ENCODE data around the gene P4HB.
"Not testable (repeated sequence)": the region's sequence is repeated elsewhere in the genome, so short reads cannot be mapped to it uniquely, and the experiment has no call there.

P4HB gene

DNA sequence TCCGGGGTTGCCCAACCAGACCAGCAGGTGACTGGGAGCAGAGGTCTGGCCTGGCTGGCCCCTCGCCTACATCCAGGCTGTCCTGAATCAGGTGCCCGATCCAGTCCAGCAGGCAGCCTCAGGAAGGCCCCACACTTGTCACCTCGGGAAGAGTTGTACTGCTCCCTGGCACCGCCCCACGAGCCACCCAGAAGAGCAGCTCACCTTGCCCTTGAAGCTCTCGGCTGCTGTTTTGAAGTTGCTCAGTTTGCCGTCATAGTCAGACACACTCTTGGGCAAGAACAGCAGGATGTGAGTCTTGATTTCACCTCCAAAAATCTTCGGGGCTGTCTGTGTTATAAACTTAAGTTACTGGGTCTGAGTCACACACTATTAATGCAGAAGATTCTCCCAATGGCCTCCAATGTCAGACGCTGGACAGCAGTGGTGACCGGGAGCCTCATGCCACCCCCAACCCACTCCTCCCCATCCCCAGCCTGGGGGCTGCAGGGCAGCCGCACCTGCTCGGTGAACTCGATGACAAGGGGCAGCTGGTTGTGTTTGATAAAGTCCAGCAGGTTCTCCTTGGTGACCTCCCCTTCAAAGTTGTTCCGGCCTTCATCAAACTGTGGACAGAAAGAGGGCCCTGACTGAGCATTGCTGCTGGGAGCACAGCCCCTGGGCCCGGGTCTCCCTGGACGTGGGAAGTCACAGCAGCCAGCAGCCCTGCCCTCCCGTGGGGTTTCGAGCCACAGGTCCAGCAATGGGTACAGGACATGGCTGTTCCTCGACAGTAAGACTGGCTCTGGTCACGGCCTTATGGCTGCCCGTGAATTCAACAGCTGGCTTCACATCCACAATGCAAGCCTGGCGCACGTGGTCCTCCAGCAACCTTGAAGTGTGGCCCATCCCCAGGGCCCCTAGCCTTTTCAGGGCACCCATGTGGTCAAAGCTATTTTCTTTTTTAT lies 13.3 kb downstream of the P4HB start:
- no peak for DNase-seq (ENCODE audit: low read depth in 2 of 2)

DNA sequence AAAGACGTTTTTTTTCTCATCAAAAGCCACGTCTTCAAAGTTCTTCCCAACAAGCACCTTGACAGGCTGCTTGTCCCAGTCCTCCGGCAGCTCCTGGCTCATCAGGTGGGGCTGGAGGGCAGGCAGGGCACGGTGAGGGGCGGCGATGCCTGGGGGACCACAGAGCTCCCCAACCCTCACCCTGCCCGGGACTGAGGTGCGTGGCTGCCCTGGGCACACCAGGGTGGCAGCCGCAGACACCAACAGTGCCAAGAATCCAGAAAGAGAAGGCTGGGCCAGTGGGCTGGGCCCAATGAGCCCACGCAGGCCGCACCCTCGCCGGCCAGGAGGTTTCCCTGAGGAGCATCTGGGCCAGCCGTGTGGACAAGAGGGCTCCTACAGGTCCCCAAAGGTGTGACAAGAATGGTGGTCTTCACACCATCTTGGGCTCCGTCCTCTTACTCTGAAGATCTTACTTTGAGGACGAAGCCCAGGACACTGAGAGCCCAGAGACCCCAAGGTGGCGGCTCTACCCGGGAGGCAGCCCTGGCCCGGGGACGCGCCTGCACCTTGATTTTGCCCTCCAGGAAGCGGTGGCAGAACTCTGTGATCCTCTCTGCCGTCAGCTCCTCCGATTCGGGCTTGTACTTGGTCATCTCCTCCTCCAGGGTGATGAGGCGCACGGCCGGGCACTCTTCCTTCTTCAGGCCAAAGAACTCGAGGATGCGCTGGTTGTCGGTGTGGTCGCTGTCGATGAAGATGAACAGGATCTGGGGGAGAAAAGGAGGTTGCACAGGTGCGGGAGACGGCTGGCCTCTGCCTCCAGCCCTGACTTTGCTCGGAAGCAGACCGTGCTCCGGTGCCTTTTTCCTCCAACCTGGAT lies 14.2 kb downstream of the P4HB start:
- no peak for DNase-seq (ENCODE audit: low read depth in 2 of 2)

DNA sequence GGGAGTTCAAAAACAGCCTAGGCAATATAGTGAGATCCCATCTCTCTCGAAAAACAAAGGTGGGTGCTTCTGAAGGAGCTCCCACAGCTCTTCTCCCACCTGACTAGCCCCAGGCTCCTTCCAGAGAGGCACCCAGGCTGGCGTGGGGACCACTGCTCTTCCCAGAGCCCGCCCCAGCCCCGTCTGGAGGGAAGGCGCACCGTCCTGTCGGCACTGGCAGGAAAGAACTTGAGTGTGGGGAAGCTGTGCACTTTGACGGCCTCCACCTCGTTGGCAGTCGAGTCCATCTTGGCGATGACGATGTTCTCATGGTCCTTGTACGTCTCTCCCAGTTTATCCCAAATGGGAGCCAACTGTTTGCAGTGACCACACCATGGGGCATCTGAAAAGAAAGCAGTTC lies 15.0 kb downstream of the P4HB start:
- no peak for DNase-seq (ENCODE audit: low read depth in 2 of 2)

DNA sequence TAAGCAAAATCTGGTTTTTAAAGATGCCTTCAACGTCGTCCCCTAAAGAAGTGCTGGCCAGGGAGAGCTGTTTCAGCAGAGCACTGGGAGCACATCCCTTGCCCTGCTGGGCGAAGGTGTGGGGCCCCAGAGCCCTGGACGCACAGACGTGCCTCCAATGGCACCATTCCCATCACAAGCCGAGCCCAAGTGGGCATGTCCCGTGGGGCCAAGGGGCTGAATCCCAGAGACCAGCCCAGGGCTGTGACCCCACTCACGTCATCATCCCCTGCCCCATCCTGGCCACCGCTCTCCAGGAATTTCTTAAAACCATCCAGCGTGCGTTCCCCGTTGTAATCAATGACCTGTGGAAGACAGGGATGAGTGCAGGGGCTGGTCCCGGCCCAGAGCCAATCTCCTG lies 15.4 kb downstream of the P4HB start:
- DNase-seq (ENCODE audit: low read depth in 2 of 2) = no peak

DNA sequence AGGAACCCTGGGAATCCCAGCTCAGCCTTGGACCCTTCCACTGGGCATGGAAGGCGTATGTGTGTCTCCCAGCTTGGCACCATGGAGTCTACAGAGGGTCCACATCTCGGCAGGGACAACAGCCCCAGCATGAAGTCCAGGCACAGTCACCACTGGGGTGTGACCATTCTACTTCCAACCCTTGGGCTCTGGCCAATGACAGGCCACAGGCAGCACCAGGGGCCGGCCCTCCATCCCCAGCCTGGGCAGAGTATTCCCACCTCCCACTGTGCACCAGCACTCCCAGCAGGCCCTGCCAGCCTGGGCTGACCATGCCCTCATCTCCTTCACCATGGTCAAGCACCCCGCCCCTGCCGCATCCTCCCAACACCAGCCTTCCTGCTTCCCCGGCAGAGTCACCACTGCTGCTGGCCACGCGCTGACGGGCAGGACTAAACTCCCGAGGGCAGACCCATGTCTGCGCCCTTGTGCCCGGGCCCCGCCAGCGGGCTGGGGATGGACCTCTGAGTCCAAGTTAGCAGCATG lies 15.9 kb downstream of the P4HB start:
- DNase-seq (ENCODE audit: low read depth in 2 of 2) = no peak

DNA sequence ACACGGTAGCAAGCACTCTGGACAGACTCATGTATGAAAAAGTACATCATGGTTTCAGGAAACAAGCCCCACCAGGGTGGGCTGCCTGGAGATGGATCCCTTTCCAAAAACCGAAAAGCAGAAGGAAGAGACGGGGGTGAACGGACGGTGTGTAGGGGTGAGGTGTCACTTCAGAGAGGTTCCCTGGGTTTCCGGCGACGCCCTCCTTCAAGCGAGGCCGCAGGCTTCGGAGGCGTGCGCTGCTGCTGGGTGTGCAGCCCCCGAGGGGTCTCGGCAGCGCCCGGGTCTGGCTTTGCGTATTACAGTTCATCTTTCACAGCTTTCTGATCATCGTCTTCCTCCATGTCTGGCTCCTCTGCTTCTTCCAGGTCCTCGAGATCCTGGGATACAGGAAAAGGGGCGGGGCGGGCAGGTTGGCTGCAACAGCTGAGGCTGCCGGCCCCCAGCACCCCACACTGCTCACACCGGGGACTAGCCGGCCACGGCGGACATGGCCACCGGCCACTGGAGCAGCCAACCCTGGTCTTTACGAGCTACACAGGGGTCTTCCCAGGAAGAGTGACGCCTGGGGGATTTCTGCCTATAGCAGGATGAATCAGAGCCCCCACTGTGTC lies 16.5 kb downstream of the P4HB start:
- DNase-seq (ENCODE audit: low read depth in 2 of 2) = no peak

DNA sequence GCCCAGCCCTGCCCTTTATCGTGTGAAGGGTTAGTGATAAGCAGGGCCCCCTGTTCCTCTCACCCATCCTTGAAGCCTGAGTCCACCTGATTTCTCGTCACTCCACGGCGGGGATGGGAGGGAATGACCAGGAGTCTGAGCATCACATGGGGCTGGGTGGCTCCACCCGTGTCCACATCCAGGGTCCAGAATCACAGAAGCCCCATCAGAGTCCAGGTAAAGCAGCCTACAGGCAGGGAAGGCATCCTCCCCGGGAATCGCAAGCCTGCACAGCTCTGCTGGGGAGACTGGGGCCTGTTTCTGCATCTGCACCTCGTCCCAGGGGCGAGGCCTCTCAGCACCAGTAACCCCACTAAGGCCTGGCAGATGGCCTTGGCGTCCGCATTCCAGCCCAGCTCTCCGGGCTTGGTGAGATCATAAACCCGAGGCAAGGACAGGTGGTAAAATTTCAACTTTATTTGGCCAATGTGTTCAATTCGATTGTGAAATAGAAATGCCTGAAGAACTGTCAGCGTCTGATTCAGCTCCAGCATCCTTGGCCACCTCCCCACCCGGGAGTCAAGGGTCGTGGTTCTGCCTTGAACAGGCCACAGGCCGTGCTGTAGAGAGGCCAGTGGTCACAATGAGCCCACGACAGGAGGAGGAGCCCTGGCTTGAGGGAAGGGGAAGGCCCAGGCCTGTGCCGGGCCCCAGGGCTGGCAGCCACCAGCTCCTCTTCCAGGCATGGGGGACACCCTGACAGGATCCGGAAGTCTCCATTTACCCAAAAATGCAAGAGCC lies 17.4 kb downstream of the P4HB start:
- DNase-seq (ENCODE audit: low read depth in 2 of 2) = no peak

DNA sequence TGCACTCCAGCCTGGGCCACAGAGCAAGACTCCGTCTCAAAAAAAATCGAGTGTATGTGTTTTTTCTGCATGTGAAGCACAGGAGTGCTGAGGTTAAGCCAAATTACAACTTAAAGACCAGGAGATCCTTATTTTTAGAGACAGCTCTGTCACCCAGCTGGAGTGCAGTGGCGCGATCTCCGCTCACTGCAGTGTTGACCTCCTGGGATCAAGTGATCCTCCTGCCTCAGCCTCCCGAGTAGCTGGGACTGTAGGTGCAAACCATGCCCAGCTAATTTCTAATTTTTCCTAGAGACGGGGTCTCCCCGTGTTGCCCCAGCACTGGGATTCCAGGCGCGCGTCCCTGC lies 18.0 kb downstream of the P4HB start:
- DNase-seq (ENCODE audit: low read depth in 2 of 2) = no peak

DNA sequence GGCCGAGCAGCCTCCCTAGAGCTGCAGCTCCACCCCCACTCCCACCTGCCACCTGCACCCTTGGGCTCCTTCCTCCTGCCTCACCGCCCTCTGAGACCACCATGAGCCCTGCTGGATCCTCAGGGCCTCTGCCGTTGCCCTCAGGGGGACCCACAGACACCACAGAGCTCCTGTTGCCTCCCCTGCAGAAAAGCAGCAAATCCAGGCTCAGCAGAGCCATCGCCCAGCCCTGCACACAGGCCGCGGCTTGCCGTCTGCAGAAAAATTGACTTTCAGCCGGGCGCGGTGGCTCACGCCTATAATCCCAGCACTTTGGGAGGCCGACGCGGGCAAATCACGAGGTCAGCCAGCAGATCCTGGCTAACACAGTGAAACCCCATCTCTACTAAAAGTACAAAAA lies 18.5 kb downstream of the P4HB start:
- DNase-seq (ENCODE audit: low read depth in 2 of 2) = no peak

DNA sequence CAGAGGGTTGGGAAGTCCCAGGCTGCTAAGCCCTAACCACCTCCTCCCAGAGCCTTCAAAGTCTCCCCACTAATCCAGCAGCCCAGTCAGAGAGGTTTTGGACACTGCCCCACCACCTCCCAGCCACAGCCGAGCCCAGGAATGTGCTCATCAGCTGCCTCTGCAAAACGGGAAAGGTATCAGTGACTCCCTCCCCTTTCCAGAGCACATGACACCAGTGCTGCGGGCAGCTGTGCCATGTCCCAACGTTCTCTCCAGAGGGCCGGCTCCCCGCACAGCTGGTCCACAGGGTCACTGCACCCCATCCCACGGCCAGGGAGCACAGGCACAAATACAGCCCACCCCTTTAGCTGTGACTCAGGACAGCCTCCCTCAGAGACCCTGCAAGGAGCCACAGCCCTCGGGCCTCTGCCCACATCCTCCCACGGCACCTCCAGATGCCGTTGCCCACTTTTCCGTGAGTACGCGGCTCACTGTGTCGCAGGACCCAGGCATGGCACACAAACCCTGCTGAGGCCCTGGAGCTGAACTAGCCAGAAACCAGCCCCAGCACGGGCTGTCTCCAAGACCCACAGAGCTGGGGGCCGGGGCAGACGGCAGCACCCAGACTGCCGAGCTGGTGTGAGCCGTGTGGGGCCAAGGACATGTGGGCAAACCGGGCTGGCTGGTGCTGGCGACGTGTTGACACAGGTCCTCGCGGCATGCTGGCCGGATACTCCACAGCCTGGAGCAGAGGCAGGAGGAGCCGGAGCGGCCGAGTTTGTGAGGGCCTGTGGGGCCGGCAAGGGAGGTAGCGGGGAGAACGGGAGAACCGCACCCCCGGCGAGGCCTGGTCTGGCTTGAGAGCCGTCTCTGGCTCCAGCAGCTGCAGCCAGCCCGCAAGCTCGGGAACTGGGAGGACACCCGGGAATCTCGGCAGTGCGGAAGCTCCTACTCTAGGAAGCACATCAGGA lies 19.2 kb downstream of the P4HB start:
- no peak for DNase-seq (ENCODE audit: low read depth in 2 of 2)

DNA sequence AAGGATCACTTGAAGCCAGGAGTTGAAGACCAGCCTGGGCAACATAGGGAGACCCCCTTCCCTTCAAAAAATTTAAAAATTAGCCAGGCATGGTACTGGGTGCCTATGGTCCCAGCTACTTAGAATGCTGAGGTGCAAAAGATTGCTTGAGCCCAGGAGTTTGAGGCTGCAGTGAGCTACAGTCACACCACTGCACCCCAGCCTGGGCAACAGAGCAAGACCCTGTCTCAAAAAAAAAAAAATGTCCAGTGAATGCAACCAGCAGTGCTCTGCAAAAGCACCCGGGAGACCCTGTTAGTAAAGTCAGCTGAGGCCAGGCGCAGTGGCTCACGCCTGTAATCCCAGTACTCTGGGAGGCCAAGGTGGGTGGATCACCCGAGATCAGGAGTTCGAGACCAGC lies 20.3 kb downstream of the P4HB start:
- not testable (repeated sequence) for DNase-seq (ENCODE audit: low read depth in 2 of 2)

DNA sequence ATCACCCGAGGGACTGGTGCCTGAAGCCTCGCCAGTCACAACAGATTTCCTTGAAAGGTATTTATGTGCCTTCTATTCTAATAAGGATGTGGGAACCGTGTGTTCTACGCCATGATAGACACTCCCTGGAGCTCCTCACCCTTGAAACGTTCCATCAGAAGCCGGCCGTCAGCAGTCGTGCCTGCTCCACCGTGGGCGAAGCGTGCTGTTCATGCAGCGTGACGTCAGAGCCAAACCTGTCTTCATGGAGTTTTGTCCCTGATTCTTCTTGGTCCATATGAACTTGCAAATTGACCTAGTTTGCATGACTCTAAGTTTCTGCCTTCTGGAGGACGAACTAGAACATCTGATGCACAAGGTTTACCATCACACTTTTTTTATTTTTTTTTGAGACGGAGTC lies 21.0 kb downstream of the P4HB start:
- no peak for DNase-seq (ENCODE audit: low read depth in 2 of 2)

DNA sequence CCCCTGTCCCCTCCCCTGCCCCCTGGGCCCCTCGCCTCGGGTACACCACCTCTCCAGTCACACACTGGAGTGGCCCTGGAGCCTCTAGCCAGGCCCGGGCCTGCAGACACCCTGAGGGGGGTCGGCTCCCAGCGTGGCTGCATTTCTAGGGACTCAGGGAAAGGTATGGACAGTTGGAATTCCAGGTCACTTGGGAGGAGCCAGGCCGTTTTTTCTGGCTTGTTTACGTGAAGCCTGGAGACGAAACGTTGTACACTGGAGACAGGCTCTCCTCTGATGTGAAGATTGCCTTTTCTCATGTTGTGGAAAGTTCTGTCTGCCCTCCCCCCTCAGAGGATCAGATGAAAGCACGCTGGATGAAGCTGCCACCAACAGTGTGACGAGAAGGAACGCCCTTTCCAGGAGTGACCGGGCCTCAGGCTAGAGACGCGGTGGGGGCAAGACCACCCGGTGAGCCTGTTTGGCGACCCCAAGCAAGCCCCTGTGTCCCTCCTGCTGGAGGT lies 21.5 kb downstream of the P4HB start:
- no peak for DNase-seq (ENCODE audit: low read depth in 2 of 2)

DNA sequence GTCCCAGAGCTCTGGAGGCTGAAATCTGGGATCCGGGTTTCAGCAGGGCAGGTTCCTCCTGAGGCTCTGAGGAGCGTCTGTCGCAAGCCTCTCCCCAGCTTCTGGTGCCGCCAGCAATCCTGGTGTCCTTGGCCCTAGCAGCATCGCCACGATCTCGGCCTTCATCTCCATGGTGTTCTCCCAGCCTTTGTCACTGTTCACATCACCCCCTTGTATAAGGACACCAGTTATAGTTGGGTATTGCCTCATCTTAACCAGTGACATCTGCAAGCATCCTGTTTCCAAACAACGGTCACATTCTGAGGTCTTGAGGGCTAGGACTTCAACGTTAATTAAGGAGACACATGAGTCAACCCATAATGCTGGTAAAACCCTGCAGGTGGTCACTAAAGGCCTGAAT lies 22.7 kb downstream of the P4HB start:
- DNase-seq (ENCODE audit: low read depth in 2 of 2) = no peak

DNA sequence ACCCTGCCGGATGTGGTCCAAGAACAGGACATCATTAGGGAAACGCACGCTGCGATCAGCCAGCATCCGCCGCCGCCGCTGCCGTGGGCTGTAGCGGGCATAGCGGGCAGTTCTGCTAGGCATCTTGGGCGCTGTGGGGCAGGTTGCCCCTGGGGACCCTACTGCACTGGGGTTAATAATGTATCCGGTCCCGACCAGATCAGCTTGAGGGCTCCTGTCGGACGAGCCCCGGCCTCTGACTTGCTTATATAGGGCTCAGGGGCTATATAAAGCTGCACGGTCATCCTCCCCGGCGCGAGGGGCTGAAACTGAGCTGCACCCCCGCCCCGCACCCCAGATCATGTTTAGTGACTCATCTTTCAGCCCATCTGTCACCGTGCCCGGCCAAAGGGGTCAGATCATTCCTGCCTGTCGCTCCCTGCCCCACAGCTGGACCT lies 25.5 kb downstream of the P4HB start, which contains the start of gene PPP1R27:
Gene PPP1R27 (minus strand): TSS at position 220 of the 437 bp plus-strand sequence. CDS start 97 bp downstream, at position 123.
- no peak for DNase-seq (ENCODE audit: low read depth in 2 of 2)

DNA sequence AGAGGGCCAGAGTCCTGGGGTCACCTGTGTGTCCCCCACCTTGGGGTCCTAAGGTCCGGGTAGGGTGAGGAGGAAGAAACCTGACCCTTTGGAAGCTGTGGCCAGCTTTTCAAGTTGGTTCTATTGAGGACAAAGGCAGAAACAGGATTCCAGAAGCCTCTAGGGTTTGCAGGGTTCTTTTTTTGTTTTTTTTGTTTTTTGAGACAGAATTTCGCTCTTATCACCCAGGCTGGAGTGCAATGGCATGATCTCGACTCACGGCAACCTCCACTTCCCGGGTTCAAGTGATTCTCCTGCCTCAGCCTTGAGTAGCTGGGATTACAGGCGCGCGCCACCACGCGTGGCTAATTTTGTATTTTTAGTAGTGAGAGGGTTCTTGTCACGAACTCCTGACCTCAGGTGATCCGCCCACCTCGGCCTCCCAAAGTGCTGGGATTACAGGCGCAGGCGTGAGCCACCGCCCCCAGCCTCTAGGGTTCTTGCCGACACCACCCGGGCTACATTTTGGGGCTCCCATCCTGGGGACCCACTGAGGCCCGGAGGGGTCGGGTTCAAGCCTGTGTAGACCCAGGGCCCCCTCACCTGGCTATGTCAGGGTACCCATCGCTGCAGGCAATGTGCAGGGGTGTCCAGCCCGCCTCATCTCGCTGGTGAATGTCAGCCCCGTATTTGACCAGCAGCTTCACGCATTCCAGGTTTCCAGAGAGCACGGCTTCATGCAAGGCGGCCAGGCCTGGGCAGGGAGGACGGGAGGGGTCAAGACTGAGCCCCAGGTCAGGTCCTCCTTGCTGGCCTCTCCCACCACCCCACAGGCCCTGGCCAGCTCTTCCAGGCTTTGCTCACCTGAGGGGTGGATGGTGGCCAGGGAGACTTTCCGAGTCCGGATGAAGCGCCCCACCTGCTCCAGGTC lies 26.2 kb downstream of the P4HB start:
- DNase-seq (ENCODE audit: low read depth in 2 of 2) = no peak

DNA sequence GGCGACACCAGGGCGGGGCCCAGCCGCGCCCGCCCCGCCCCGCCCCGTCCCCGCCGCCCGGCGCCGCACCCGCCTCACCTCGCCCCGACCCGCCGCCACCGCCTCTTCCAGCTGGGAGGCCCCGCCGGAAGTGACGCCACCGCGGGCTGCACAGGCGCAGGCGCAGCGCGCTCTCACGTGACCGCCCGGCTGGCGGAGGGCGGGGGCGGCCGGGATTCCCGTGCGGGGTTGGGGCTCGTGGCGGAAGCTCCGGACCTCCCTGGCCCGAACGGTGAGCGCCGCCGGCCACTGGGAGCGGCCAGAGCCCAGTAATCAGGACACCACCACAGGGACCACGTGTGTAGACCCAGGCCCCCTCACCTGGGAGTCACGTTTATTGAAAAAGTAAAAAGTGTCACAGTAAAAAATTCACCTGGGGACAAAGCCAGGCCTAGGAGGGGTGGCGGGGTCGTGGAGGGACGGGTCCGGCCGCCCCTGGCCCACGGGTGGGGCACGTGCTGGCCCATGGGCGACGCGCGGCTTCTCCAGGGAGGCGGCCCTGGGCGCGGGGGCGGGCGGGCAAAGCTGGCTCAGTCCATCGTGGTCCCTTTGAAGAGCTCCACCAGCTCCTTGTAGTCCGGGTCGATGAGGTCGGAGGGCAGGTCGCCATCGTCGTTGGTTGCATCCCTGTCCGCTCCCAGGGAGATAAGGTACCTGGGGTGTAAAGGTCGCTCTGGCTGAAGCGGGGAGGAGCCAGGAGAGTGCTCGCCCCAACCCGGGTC lies 27.0 kb downstream of the P4HB start, which contains the start of gene MCRIP1:
Gene MCRIP1 (minus strand): TSS at position 132 of the 761 bp plus-strand sequence. CDS start 8,785 bp downstream, outside the sequence.
- DNase-seq (ENCODE audit: low read depth in 2 of 2) = peak; percentile 88 to 91
